Muscle of leg (tissue), 11 donors: ENCODE data around the gene ASAP2. TPM values are rescaled to one million over a fixed set of nuclear protein-coding genes. Genes with fewer than 3 reads are reported as not detected.

Experiments
- DNase-seq: peaks from one replicate; pipeline ENCODE4 v3.0.0; 2013
- H3K27ac ChIP-seq: one replicate; pipeline ENCODE4 v1.5.1; 2013; ENCODE audit warnings: mild to moderate bottlenecking, low read length, control low read depth
- H3K27me3 ChIP-seq: one replicate; pipeline ENCODE4 v1.6.1; 2013; ENCODE audit warnings: low read length; ENCODE audit not compliant: control insufficient read depth, insufficient read depth
- H3K36me3 ChIP-seq: one replicate; pipeline ENCODE4 v1.6.1; 2013; ENCODE audit warnings: low read length; ENCODE audit not compliant: control insufficient read depth, insufficient read depth
- H3K4me1 ChIP-seq: one replicate; pipeline ENCODE4 v1.6.1; 2013; ENCODE audit warnings: low read length; ENCODE audit not compliant: control insufficient read depth, insufficient read depth
- H3K4me3 ChIP-seq: one replicate; pipeline ENCODE4 v1.5.1; 2013; ENCODE audit warnings: low read length, control low read depth
- H3K9me3 ChIP-seq: replicated peaks from 2 replicates; pipeline ENCODE4 v1.6.1; 2013; ENCODE audit warnings: low read depth, low read length; ENCODE audit not compliant: control insufficient read depth
- WGBS: methylation state at CpG from one replicate; pipeline ENCODE4 v1.1.5; 2013; ENCODE audit warnings: missing lambda C conversion rate; ENCODE audit not compliant: insufficient coverage; 5-methylcytosine and 5-hydroxymethylcytosine counted together
- polyA plus RNA-seq, 8 donors: library from polyadenylated mRNA; unstranded; fragments of 120-200 nt; gene quantifications; one replicate each; pipeline versions ENCODE4 v1.2.1 to v1.2.3, GENCODE V29; 2013; ENCODE audit warnings: inconsistent platforms in 1 of 8, low replicate concordance in 1 of 8; ENCODE audit not compliant: insufficient read length in 8 of 8, insufficient read depth in 1 of 8
- total RNA-seq: library from RNA; stranded (reverse); fragments of 120-200 nt; gene quantifications from one replicate; pipeline ENCODE4 v1.2.4, GENCODE V29; 2013

Gene ASAP2
- total and polyA plus RNA-seq, 9 donors: 12.1 to 30.8 (median 19.4) TPM

GRCh38 chr2:9282128-9283112 lies 75.8 kb downstream of the ASAP2 start:
- no peaks in the 10 kb centered on the region for H3K9me3 ChIP-seq
- 74% methylated on average over 8 of the region's 13 CpGs for WGBS
- peaks cover 7% of the 10 kb centered on the region for H3K36me3 ChIP-seq
- H3K4me3 ChIP-seq: no peak overlapping the region
- no peak overlapping the region for H3K27ac ChIP-seq
- H3K4me1 ChIP-seq: peaks cover 29% of the 10 kb centered on the region
- DNase-seq: no peak
- H3K27me3 ChIP-seq: no peaks in the 10 kb centered on the region

- Histone ChIP-seq H3K36me3 (peaks cover 7% of the 10 kb centered on the region), H3K4me3 (no peak overlapping the region), H3K9me3 (no peaks in the 10 kb centered on the region), H3K4me1 (peaks cover 22% of the 10 kb centered on the region), H3K27me3 (no peaks in the 10 kb centered on the region), H3K27ac (no peak overlapping the region)
- no peak for DNase-seq
- WGBS: 80% methylated on average over 1 of the region's 6 CpGs
These were observed 78.1 kb downstream of the ASAP2 start for GRCh38 chr2:9284521-9285297.

GRCh38 chr2:9285385-9285920 lies 78.8 kb downstream of the ASAP2 start:
- no peak for DNase-seq
- H3K4me1 ChIP-seq: peaks cover 15% of the 10 kb centered on the region
- WGBS: no CpG with 5 or more reads among the region's 2 CpGs
- H3K36me3 ChIP-seq: peaks cover 7% of the 10 kb centered on the region
- no peaks in the 10 kb centered on the region for H3K27me3 ChIP-seq
- H3K4me3 ChIP-seq: no peak overlapping the region
- no peak overlapping the region for H3K27ac ChIP-seq
- no peaks in the 10 kb centered on the region for H3K9me3 ChIP-seq

- no peak for DNase-seq
- H3K4me1 ChIP-seq: peaks cover 15% of the 10 kb centered on the region
- no peak overlapping the region for H3K27ac ChIP-seq
- H3K36me3 ChIP-seq: peaks cover 7% of the 10 kb centered on the region
- H3K27me3 ChIP-seq: no peaks in the 10 kb centered on the region
- H3K9me3 ChIP-seq: no peaks in the 10 kb centered on the region
- no CpG with 5 or more reads among the region's 4 CpGs for WGBS
- no peak overlapping the region for H3K4me3 ChIP-seq
These were observed 79.3 kb downstream of the ASAP2 start for GRCh38 chr2:9285921-9286320.

GRCh38 chr2:9286554-9287399 lies 80.2 kb downstream of the ASAP2 start:
- no peak overlapping the region for H3K4me3 ChIP-seq
- no peak overlapping the region for H3K27ac ChIP-seq
- DNase-seq: no peak
- no peaks in the 10 kb centered on the region for H3K9me3 ChIP-seq
- H3K27me3 ChIP-seq: no peaks in the 10 kb centered on the region
- H3K4me1 ChIP-seq: peaks cover 16% of the 10 kb centered on the region
- 94% methylated on average over 10 of the region's 12 CpGs for WGBS
- peaks cover 4% of the 10 kb centered on the region for H3K36me3 ChIP-seq

GRCh38 chr2:9287400-9288045 lies 80.9 kb downstream of the ASAP2 start:
- WGBS: 89% methylated on average over 10 of the region's 15 CpGs
- Histone ChIP-seq H3K27ac (no peak overlapping the region), H3K9me3 (no peaks in the 10 kb centered on the region), H3K36me3 (peaks cover 4% of the 10 kb centered on the region), H3K4me3 (no peak overlapping the region), H3K27me3 (no peaks in the 10 kb centered on the region), H3K4me1 (peaks cover 13% of the 10 kb centered on the region)
- DNase-seq: no peak

- H3K4me1 ChIP-seq: peaks cover 10% of the 10 kb centered on the region
- H3K9me3 ChIP-seq: no peaks in the 10 kb centered on the region
- no peak overlapping the region for H3K27ac ChIP-seq
- peaks cover 4% of the 10 kb centered on the region for H3K36me3 ChIP-seq
- H3K27me3 ChIP-seq: no peaks in the 10 kb centered on the region
- DNase-seq: no peak
- no peak overlapping the region for H3K4me3 ChIP-seq
- WGBS: 79% methylated on average over 4 of the region's 7 CpGs
These were observed 81.6 kb downstream of the ASAP2 start for GRCh38 chr2:9288233-9288632.

- no peak overlapping the region for H3K4me3 ChIP-seq
- H3K27me3 ChIP-seq: no peaks in the 10 kb centered on the region
- no peak overlapping the region for H3K27ac ChIP-seq
- H3K9me3 ChIP-seq: no peaks in the 10 kb centered on the region
- WGBS: no CpG with 5 or more reads among the region's 5 CpGs
- peaks cover 4% of the 10 kb centered on the region for H3K4me1 ChIP-seq
- H3K36me3 ChIP-seq: peaks cover 2% of the 10 kb centered on the region
- DNase-seq: no peak
These were observed 82.2 kb downstream of the ASAP2 start for GRCh38 chr2:9288681-9289338.

- 88% methylated on average over 12 of the region's 12 CpGs for WGBS
- Histone ChIP-seq H3K9me3 (no peaks in the 10 kb centered on the region), H3K36me3 (no peaks in the 10 kb centered on the region), H3K27me3 (no peaks in the 10 kb centered on the region), H3K4me1 (peaks cover 4% of the 10 kb centered on the region), H3K27ac (no peak overlapping the region), H3K4me3 (no peak overlapping the region)
- DNase-seq: no peak
These were observed 84.7 kb downstream of the ASAP2 start for GRCh38 chr2:9291331-9291730.
